CD4-positive, alpha-beta T cell treated with Interleukin-4 for 1 hour (primary cell): ENCODE results near the gene TRIM49B.
"Not testable (repeated sequence)": the region's sequence is repeated elsewhere in the genome, so short reads cannot be mapped to it uniquely, and the experiment has no call there.

Experiments
- DNase-seq, 2 donors: peaks; one replicate each; pipeline ENCODE4 v3.0.0-alpha.2; 2020 to 2022

Gene TRIM49B

GRCh38 chr11:49028523-49028922 lies at the start of gene TRIM49B:
Gene TRIM49B, plus strand, starts transcription at chr11:49028823. Its CDS starts 2,777 bp downstream, at chr11:49031600.
- DNase-seq: not testable (repeated sequence)

DNA sequence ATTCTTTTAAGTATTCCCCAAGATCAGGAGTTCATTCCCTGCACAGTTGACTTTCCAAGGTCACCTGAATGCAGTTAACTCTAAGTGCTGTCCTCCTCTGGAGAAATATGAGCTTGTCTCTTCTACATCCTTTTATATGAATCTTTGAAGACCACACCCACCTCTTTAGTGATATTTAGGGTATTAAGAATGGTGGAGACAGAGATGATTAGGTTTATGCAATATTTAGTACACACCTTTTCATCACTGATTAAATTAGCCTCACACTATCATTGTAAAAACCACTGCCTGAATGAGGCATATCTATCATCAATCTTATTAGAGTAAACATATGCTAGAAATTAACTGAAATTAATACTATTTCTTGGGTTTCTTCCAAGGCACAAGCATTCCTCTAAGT lies 44.8 kb upstream of the TRIM49B start, which contains the start of gene TRIM51G:
Gene TRIM51G (minus strand): TSS at position 101 of the 400 bp plus-strand sequence. CDS start 2,190 bp downstream, outside the sequence.
- DNase-seq: not testable (repeated sequence)

GRCh38 chr11:49048229-49048628 lies 19.6 kb downstream of the TRIM49B start:
- not testable (repeated sequence) for DNase-seq

- not testable (repeated sequence) for DNase-seq
Observed at GRCh38 chr11:49049821-49050220, 21.2 kb downstream of the TRIM49B start.

DNA sequence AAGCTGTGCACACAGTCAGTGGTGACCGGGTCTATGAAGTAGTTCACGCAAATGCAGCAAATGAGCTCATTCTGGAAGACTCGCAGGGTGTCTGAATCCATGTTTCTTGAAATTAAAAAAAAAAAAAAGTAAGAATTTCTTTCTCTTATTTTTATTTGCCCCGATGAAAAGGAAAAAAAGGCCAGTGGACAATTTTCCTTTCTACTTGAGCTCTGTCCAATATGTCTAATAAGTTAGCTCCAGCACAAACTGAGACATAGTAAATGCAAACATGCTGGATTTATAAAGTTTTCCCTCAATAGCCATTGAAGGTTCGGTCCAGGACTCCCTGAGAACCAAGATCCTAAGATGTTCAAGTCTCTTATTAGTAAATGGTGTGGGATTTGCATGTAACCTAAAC lies 30.4 kb downstream of the TRIM49B start, which contains the start of gene TRIM64C:
Gene TRIM64C (minus strand): TSS at position 101 of the 400 bp plus-strand sequence. CDS start 0 bp downstream, at position 101.
- DNase-seq: not testable (repeated sequence)

GRCh38 chr11:49069897-49070296 lies 41.3 kb downstream of the TRIM49B start:
- not testable (repeated sequence) for DNase-seq
